ENCODE data around the gene TSHZ2.
A peak's percentile ranks its signal among the peaks of the same experiment; 100 is the strongest.
"Not testable (repeated sequence)": the region's sequence is repeated elsewhere in the genome, so short reads cannot be mapped to it uniquely, and the experiment has no call there.

The TSHZ2 gene

GRCh38 chr20:53001498-53002301, 29.5 kb downstream of the TSHZ2 start:
- no peak for DNase-seq

DNA sequence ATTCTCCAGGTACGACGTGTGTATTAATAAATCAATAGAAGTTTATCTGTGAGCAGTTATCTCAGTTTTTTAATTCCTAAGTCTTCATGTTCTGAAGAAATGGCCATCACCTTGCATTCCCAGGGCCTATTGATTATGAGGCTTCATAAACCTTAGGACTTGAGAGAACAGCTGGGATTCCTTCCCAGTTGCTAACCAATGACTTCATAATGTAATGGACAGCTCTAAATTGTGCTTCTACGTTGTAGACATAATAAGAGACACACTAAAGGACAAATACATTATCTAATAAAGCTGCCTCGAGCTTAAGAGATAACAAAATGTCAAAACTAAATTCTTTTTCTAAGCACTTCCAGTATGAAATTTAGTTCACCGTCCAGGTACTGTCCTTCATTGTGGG, 30.6 kb downstream of the TSHZ2 start:
- DNase-seq: no peak

- DNase-seq: no peak
Observed at GRCh38 chr20:53003420-53004154, 31.4 kb downstream of the TSHZ2 start.

GRCh38 chr20:53004267-53004813, 32.2 kb downstream of the TSHZ2 start:
- DNase-seq: no peak

DNA sequence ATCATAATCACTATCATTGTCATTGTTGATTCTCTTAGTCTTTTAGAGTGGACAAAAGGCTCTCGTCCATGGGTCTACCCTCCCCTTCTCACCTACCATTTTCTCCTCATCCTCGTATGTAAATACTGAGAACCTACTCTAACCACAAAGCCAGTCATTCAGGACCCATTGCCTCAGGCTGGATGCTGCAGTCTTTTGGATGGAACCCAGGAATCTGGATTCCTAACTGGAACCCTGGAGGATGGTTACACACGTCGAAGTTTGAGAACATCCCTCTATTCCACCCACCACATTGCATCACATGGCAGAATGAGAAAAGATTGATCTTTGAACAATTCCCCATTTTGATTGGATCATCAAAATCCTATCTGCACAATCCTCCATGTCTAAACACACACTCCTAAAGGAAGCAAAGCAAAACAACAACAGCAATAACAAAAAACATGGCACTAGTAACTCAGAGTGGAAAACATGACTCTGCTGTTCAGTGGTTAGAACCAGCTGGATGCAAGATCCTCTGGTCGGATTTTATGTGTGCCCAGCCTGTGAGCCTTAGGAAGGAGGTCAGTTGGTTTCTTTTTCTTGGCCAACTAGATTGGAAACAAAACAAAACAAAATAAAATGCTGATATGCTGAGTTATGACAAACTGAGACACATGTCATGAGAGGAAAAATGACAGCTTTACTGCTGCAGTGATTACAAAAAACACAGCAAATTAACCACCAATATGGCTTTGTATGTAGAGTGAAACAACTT, 38.0 kb downstream of the TSHZ2 start:
- no peak for DNase-seq

GRCh38 chr20:53011640-53012039, 39.5 kb downstream of the TSHZ2 start:
- DNase-seq: no peak

GRCh38 chr20:53013183-53013582, 41.0 kb downstream of the TSHZ2 start:
- no peak for DNase-seq

DNA sequence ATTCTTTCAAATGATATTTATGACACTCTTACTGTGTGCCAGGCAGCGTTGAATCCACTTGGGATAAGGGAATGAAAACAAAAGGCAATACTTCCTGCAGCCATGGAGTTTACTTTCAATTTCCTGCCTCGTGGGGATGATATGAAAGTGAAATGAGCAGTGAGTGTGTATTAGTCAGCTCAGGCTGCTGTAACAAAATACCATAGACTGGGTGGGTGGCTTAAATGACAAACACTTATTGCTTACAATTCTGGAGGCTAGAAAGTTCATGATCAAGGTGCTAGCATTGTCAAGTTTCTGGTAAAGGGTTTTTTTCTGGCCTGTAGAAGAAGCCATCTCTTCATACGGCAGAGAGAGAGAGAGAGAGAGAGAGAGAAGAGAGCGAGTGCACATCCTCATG, 41.7 kb downstream of the TSHZ2 start:
- DNase-seq: no peak

DNA sequence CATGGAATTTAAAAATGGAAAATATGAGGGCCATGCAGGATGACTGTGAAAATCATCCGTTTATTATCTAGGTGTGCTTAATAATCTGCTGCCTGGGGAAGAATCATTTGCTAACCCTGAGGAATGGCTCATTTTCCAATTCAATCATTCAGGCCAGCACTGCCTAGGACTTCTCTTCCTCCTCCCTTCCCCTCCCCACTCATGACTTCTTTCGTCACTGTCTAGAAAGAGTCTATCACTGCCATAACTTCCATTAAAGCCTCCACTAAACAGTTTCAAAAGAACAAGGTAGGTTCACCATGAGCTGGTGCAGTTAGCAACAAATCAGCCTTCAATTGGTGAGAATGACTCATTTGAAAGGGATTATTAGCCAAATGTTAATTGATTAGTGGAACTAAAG, 43.9 kb downstream of the TSHZ2 start:
- no peak for DNase-seq

DNA sequence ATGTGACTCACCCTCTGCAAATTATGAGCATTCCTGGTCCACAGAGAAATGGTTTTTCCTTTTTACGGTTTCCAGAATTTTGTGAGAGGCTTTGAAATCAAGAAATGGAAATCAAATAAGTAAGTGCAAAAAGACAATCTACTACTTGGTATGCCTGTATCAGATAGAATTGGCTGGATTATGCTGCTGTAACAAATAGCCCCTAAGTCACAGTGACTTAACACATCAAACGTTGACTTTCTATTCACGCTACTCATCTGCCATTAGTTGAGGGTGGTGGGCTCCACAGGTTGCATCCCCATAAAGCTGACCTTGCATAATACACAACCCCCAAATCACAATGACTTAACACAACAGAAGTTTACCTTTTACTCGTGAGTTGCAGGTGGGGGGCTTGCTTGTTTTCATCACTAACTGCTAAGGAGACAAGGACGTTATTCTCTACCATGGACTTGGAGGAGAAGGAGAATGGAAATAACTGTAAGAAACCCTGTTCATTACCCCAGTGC, 44.4 kb downstream of the TSHZ2 start:
- no peak for DNase-seq

GRCh38 chr20:53017206-53017605, 45.0 kb downstream of the TSHZ2 start:
- no peak for DNase-seq

DNA sequence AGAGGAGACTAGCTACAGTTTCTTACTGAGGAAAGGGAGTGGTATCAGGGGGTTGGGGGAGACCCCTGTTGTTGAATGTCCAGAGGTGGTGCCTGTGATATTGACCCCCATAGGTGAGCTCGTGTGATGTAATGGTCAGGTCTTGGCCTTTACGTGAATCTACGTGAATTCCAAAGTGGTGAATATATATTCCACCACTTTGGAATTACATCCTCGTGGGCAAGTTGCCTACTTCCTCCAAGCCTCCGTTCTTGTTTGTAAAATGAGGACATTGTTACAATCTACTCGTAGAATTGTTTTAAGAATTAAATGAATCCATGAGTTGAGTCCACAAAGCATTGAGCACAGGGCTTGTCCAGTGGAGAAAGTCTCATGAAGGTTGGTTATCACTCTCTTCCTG, 47.3 kb downstream of the TSHZ2 start:
- no peak for DNase-seq

DNA sequence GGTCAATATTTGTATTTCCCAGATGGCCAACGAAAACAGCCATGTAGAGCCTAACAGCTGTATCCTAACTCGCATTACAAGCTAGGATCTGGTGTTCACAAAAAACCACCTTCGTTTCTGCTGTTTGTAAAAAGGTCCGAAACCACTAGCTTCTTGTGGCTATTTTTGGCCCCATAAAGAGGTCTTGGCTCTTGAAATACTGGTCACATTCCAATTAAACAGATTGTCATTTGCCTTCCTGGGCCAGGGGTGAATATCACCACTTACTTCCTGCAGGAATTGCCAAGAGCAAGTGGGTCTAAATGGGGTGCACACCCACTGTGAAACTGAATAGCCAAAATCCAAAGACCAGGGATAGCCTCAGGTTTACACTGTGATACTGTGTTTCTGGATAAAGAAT, 48.2 kb downstream of the TSHZ2 start:
- DNase-seq: no peak

GRCh38 chr20:53020834-53021233, 48.7 kb downstream of the TSHZ2 start:
- no peak for DNase-seq

GRCh38 chr20:53021934-53022333, 49.8 kb downstream of the TSHZ2 start:
- peak in 1 of 3 donors; percentile 1 for DNase-seq

DNA sequence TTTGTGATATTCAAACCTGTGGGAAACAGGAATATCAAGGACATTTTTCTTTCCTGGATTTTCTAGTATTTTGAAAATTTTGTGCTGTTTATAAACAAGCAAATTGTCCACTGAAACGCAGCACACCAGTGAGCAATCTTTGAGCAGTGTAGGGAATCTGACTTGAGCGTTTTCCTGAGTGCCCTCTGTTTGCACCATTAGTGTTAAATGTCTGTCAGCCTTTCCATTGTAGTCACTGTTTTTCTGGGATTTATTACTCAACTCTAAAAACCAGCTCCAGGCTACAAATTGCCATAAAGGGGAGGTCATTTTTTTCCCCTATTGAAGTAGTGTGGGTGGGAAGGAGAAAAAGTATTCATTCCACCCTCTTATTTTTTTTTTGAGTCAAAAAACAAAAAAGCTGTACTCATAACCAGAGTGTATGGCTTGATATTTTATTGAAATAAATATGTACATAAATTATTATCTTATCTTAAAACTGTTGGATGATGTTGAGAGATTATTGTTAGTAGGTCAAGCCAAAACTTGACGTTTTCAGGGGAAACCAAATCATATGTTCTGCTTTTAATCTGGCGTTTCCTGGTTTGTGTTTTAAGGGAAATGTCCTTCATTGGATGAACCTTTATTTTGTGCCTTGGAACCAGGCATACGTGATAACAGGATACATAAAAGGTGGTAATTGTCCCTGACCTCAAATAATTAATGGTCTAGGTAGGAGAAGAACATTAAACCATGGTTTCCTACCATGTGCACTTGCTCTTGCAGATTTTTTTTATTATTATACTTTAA, 51.8 kb downstream of the TSHZ2 start:
- no peak for DNase-seq

DNA sequence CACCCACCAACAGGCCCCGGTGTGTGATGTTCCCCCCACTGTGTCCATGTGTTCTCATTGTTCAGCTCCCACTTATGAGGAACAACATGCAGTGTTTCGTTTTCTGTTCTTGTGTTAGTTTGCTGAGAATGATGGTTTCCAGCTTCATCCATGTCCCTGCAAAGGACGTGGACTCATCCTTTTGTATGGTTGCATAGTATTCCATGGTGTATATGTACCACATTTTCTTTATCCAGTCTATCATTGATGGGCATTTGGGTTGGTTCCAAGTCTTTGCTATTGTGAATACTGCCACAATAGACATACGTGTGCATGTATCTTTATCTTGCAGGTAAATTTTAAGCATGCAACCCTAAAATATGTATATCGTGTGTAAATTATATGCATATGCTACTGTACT, 52.5 kb downstream of the TSHZ2 start:
- DNase-seq: not testable (repeated sequence)

GRCh38 chr20:53027089-53027488, 54.9 kb downstream of the TSHZ2 start:
- DNase-seq: no peak

DNA sequence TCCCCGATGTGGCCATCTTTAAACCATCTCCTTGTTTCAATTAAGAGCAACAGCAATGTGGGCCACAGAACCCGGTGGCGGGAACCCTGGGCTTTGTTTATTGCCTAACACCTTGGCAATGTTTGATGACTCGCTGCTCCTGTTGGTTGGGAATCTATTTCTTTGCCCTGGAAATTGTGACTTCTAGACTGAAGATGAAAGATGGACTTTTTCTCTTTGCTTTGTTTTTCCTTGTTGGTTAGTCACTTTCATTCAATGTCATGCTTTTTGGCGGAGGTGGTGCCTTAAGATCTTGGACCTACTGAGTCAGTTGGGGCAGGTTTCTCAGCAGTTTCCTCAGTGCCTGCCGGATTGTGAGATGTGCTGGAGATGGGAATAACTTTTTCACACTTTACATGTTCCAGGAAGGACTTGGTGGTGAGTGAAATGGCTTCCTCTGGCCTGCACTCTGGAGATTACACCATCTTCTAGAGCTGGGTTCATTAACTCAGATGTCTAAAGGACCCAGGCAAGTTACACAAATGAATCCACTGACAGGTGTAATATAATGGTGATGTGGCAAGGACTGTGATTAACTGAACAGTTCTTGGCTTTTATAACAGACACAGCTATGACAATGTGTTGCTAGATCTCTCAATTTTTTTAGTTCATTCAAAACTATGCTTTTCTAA, 56.3 kb downstream of the TSHZ2 start:
- no peak for DNase-seq

DNA sequence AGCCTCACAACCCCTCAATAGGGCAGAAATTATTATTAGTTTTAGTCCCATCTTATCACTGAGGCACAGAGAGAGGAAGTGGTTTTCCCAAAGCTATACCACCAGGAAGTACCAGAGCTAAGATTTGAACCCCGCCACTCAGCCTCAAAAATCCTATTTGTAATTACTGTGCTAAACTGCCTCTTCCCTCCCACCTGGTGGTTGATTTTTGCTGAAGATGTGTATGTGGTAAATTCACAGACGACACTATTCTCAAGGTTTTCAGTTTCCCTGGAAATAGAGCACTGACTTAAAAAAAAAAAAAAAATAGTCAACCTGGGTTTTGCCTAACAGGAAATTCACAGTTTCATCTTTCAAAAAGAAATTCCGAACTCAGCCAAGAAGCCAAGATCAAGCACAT, 57.9 kb downstream of the TSHZ2 start:
- no peak for DNase-seq

DNA sequence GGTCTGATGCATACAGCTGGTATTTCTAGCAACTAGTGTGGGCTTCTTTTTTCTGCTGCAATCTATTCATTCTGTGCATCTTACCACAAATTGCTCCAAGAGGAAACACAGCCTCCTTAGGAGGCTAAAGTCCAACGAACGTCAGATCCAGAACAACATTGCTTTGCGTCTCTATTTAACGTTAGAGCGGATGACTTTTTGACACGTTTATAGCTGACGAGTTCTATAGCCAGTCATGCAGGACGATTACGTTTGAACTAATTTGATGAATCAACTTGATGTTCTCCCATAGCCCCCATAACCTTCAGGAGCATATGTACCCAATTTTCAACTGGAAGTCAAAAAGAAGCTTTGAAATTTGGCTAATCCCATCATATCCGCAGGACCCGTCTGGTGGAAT, 59.9 kb downstream of the TSHZ2 start:
- no peak for DNase-seq

DNA sequence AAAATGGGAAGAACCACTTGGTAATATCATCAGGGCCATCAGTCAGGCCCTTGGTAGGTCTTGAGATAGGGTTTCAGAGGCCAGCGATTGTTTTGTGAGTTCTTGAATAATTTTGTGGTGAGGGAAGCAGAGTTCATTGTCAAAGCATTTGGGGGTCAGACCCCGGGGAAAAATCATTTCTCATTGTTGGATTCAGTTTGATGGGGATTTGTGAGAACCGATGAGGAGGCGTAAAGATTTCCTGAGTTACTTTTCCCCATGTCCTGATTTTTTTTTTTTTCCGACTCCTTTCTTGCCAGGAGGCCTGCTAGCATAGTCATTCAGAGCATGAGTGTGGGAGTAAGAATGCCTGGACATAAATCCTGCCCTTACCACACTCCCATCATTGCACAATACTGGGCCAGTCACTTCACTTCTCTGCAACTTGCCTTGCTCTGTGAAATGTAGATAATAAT, 60.3 kb downstream of the TSHZ2 start:
- DNase-seq: no peak
